DMS53 (cell line): ENCODE measurements around the gene CXCL5.

Source experiments
- DNase-seq: peaks from one replicate; lab custom pipeline; 2025; lab: John Stamatoyannopoulos, UW

CXCL5 gene

DNA sequence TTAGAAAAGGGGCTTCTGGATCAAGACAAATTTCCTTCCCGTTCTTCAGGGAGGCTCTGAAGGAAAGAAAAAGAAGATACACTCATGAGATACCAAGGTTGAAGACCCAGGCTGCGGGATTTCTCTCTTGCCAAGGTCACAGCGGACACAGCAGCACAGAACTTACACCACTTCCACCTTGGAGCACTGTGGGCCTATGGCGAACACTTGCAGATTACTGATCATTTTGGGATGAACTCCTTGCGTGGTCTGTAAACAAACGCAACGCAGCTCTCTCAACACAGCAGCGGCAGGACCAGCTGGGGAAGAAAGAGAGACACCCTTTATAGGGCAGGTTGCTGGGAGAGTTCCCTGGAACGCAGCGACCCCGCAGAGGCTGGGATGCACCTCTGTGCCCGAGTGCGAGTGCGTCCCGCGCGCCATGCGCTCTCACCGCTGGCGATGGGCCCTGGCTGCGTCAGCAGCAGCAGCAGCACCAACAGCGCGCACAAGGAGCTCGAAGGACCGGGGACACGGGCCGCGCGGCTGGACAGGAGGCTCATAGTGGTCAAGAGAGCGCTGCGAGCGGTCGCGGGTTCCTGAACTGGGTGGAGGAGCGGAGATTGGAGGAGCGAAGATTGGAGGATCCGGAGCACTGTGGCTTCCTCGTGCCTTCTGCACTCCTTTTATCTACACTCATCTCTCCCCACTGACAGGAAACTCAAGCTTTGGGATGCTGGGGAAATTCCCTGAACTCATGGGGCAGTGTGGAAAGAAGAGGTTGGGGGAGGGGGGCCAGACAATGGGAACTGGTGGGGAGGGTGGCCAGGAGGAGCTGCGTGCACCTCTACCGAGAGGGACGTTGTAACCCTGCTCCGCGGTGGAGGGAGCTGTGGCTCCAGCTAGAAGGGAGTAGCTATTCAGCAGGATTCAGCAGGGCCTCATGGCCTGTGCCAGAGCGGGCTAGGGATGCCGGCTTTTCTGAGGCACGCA, at the start of gene CXCL5:
Gene CXCL5, minus strand, starts transcription at position 638 of the 972 bp plus-strand sequence. Its CDS starts 96 bp downstream, at position 542.
- DNase-seq = peak; percentile 55

DNA sequence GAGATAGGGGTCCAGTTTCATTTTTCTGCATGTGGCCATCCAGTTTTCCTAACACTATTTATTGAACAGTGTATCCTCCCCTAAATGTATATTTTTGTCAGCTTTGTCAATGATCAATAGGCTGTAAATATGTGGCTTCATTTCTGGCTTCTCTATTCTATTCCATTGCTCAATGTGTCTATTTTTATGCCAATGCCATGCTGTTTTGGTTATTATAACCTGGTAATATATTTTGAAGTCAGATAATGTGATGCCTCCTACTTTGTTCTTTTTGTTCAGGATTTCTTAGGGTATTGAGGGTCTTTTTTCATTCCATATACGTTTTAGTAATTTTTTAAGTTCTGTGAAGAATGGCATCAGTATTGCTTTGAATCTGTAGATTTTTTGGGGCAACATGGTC, 48.7 kb upstream of the CXCL5 start:
- no peak for DNase-seq

DNA sequence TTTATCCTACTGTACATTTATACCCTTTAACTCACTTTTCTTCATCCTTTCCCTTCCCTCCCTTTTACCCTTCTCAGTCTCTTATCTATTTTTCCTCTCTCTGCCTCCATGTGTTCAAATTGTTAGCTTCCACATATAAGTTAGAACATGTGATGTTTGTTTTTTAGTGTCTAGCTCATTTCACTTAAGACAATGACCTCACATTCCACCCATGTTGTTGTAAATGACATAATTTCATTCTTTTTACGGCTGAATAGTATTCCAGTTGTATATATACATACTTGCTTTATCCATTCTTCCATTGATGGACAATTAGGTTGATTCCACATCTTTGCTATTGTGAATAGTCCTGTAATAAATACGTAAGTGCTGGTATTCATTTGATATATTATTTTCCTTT, 47.3 kb upstream of the CXCL5 start:
- DNase-seq = no peak

GRCh38 chr4:74045247-74045646, 46.8 kb upstream of the CXCL5 start:
- no peak for DNase-seq

- no peak for DNase-seq
Observed at GRCh38 chr4:74044677-74045076, 46.2 kb upstream of the CXCL5 start.

DNA sequence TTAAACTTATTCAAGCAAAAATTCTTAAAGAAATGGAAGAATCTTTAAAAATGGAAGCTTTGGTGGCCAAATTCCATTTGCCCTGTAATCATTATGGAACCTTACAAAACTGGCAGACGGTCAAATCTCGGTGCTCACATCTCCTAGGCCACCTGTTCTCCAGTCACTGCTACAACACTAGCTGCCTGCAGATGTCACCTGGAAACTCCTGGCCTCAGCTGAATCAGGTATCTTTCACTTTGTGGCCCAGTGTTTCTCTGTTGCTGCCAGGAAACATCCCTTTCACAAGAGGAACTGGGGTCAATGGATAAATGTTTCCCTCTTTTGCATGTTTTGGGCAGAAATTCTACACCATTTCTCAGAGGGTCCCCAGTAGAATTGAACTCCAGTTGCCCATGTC, 44.2 kb upstream of the CXCL5 start:
- peak; percentile 77 for DNase-seq

DNA sequence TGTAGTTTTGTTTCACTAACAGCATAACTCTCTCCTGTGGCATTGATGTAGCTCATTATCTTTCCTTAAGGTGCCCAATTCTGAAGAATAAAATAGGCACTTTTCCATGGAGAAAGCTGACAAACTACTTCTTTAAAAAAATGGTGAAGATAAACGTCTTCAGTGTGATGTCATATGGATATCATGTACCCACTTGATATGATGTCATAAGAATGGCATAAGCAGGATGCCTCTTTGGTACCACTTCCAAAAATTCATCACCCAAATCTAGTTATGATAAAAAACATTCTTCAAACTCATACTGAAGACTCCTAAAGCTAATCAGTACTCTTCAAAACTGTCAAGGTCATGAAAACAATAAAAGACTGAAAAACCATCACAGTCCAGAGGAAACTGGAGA, 42.9 kb upstream of the CXCL5 start:
- no peak for DNase-seq

DNA sequence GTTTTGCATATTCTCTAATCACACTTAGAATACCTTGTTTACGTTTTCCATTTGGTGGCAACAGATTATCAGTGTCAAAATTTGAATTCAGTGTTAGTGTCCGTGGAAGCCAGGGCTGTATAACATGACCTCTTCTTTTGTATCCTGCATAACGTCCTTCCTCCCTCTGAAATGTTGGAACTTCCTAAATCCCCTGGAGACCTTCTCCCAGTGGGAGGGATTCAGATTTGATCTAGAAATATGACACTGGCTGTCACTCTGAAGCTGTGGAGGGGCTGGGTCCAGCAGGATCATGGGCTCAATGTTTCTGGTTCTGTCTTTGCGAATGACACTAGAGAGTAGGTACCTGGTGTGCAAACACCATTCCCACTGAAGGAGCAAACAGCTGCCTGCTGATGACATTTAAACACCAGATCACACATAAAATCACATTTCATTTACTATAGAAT, 40.9 kb upstream of the CXCL5 start:
- peak; percentile 32 for DNase-seq

- peak; percentile 73 for DNase-seq
Observed at GRCh38 chr4:74038425-74039314, 40.2 kb upstream of the CXCL5 start, which contains the start of gene CXCL3. Gene CXCL3, minus strand, starts transcription at chr4:74038689. Its CDS starts 78 bp downstream, at chr4:74038611.

GRCh38 chr4:74038086-74038424, 39.6 kb upstream of the CXCL5 start:
- peak; percentile 15 for DNase-seq

- DNase-seq = peak; percentile 2
Observed at GRCh38 chr4:74037076-74037955, 38.8 kb upstream of the CXCL5 start.

DNA sequence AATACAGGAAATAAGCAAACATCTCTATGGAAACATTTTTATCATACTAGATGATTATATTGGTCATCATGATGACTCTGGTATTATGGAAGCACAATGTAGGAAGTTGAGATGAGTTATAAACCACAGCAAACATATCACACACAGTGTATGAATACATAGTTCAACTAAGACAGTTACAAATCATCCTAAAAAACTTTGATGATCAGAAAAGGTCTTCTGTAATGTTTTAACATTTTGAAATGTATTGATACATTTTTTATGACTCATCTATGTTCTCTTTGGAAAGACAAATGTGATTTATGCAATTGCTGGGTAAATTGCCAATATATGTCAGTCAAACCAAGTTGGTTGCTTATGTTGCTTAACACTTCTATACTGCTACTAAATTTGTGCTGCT, 35.3 kb upstream of the CXCL5 start:
- no peak for DNase-seq

GRCh38 chr4:74032064-74032463, 33.6 kb upstream of the CXCL5 start:
- peak; percentile 46 for DNase-seq

GRCh38 chr4:74031576-74031975, 33.1 kb upstream of the CXCL5 start:
- DNase-seq = no peak

DNA sequence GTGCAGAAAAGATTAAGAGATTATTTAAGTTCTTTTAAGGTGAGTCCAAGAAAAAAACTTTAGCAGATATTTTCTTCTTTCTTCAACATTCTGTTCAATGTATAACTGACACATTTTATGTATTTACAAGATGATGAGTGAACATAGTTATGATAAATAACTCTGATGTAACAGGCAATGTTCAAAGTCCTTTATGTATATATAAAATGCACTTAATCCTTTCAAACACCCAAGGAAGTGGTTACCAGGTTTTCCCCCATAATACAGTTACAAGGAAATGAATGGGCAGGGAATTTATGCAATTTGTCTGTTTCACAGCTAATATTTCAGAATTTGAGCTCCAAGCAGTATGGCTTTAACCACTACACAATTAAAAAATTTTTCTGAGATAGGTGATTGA, 31.8 kb upstream of the CXCL5 start:
- DNase-seq = no peak

DNA sequence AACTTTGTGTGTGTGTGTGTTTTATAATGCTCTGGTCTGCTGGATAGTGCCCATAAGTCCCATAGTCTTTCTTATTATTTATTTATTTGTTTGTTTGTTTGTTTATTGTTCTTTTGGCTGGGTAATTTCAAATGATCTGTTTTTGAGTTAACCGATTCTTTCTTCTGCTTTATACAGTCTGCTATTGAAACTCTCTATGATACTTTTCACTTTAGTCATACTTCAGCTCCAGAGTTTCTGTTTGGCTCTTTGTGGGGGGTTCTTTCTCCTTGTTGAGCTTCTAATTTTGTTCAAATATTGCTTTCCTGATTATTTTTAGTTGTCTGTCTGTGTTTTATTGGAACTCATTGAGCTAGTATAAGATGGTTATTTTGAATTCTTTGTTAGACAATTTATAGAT, 30.0 kb upstream of the CXCL5 start:
- no peak for DNase-seq

GRCh38 chr4:74023709-74024108, 25.2 kb upstream of the CXCL5 start:
- no peak for DNase-seq

- DNase-seq = no peak
Observed at GRCh38 chr4:74021601-74022000, 23.1 kb upstream of the CXCL5 start.

DNA sequence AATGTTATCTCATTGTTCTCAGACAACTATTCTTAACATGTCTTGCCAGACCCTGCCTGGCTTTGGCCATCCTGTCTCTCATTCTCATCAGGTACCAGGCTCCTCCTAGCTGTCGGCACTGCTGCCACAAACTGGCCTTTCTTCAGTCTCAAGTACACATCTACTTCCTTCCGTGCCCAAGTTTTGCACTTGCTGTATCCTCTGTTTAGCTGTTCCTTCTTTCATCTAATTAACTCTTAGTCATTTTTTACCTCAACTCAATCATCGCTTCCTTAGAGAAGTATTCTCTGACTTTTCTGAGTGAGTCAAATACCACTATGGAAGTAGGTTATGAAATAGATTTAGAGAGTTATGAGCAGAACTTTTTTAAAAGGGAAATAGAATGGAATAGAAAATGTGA, 20.3 kb upstream of the CXCL5 start:
- DNase-seq = no peak

- DNase-seq = no peak
Observed at GRCh38 chr4:74018116-74018515, 19.6 kb upstream of the CXCL5 start.

- DNase-seq = no peak
Observed at GRCh38 chr4:74016068-74016467, 17.6 kb upstream of the CXCL5 start.
